NCI-H446 (cell line): ENCODE measurements around the gene SLC41A2.
A peak's percentile ranks its signal among the peaks of the same experiment; 100 is the strongest.
"Not testable (repeated sequence)": the region's sequence is repeated elsewhere in the genome, so short reads cannot be mapped to it uniquely, and the experiment has no call there.

Source experiments
- DNase-seq, 2 experiments: peaks; one replicate each; lab custom pipeline; 2025; lab: John Stamatoyannopoulos, UW

The SLC41A2 gene, protein sequence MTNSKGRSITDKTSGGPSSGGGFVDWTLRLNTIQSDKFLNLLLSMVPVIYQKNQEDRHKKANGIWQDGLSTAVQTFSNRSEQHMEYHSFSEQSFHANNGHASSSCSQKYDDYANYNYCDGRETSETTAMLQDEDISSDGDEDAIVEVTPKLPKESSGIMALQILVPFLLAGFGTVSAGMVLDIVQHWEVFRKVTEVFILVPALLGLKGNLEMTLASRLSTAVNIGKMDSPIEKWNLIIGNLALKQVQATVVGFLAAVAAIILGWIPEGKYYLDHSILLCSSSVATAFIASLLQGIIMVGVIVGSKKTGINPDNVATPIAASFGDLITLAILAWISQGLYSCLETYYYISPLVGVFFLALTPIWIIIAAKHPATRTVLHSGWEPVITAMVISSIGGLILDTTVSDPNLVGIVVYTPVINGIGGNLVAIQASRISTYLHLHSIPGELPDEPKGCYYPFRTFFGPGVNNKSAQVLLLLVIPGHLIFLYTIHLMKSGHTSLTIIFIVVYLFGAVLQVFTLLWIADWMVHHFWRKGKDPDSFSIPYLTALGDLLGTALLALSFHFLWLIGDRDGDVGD

DNA sequence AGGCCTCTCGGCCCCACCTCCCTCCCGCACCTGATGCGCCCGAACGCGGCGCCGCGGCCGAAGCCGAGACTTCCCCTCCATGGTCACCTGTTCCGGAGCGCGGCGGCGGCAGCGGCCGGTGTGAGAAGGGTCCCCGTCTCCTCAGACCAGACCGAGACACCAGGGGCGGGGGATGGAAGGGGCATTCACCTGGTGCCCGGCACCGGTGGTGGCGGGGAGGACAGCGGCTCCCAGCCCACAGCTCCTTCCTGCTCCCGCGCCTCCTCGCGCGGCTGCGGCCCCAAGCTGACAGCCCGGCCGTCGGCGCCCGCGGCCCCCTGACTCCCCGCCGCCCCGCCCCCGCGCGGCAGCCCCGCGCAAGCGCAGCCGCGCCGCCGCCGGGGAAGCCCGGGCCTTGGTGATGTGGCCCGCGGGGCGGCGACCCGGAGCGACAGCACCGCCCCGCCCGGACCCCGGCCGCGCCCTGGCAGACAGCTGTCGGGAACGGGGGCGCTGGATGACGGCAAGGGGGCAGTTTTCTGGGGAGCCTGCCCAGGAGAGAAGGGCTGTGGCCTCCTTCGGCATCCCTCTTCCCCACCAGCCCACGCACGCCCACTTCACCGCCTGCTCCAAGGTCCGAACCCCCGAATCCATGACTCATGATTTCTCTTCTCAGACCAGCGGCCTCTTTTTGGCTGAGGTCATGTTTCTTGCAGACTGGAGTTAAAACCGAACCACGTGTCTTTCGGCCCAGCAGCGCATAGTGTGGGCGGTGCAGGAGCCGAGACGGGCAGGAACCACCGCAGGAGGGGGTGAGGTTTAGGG, at the start of gene SLC41A2:
TSS of gene SLC41A2 (minus strand) at position 290 of the 804 bp plus-strand sequence. CDS start 29,763 bp downstream, outside the sequence.
- DNase-seq: peak; percentile 34 to 77

DNA sequence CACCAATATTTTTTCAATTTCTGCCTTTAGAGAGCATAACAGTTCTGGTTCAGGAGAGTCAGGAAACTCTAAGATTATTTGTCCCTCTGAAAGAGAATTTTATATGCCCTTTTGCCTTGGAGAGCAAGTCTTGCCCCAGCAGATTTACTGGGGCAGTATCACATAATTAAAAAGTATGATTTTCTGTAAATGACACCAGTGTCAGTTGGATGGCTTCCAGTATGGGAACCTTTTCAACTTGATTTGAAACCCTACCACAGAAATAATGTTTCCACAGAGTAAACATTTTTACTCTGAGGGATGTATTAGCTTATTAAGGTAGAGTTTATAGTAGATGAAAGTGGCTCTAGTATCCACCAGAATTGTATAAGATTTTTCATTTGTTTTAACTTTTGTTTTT, 43.4 kb upstream of the SLC41A2 start:
- no peak for DNase-seq

DNA sequence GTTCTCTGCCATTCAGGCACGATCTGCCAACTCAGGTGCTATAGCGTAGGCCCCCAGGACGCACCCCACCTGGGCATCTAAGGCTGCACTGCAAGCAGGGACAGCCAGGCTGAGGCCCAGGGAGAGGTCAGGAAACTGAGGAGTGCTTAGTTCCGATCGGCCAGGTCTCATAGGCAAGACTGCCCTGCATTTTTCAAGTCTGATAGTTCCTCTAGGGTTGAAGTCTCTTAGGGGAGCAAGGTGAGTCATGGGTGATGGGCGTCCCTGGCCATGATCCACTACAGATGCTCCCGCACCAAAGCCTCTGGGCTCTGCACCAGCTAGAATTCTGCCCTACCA, 41.2 kb upstream of the SLC41A2 start:
- DNase-seq: no peak

DNA sequence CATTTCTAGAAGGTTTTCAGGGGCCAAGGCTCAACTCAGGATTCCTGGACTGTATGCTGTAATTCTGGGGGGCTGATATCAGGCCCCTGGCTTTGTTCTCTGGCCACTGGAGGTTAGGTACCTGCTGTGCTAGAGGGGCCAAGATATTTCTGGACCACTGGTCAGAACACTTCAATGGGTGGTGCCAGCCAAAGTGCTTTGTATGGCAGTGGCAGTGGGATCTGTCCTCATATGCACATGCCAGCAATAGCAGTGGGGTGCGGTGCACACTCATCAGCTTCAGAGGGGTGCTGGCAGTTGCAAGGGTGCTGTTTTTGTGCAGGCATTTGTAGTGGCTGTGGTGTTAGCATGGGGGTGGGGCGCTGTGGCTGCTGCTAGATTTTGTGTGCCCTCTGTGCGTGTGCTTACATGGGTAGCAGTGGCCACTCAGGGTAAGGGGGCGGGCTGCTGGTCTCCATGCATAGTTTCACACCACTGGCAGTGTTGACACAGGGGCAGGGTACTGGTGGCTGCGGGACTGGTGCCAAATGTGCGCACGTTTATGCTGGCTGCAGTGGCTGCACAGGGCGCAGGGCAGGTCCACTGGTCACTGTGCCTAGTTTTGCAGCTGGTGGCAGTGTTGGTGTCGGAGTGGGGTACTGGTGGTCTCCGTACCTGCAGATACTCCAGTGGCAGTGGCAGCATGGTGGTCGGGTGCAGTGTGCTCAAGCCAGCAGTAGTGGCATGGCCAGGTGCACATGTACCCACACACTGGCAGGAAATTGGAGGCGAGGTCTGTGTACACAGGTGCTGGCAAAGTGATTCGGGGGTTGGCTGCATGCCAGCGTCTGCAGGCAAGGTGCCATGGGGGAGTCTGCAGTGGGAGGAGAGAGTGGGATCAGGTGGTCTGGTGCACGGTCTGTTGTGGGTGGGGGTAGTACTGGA, 40.6 kb upstream of the SLC41A2 start:
- no peak for DNase-seq

GRCh38 chr12:104997541-104997940, 39.5 kb upstream of the SLC41A2 start:
- DNase-seq: no peak

- DNase-seq: no peak
Observed at GRCh38 chr12:104994336-104994735, 36.2 kb upstream of the SLC41A2 start.

DNA sequence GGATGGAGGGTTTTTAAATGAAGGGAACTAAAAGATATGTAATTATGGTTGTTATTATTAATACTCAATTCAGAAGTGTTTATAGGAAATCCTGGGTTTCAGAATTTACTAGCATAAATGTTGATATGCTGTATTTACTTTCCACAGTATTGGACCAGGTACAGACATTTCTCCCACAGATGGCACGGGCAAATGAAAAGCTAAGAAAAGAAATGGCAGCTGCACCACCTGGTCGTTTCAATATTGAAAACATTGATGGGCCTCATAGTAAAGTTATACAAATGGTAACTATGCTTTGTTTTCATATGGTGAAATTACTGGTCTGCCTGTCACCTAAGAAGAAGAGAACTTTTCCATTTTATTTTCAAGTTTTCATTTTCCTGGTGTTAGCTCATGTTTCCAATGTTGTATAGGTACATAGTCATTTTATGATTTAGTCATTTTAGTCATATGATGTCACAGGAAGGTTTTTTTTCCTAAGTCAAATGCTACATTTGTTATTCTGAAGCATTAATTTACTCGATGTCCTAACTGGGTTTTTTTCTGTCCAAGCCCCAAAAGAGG, 33.6 kb upstream of the SLC41A2 start:
- no peak for DNase-seq

- DNase-seq: no peak
Observed at GRCh38 chr12:104990950-104991349, 32.9 kb upstream of the SLC41A2 start.

DNA sequence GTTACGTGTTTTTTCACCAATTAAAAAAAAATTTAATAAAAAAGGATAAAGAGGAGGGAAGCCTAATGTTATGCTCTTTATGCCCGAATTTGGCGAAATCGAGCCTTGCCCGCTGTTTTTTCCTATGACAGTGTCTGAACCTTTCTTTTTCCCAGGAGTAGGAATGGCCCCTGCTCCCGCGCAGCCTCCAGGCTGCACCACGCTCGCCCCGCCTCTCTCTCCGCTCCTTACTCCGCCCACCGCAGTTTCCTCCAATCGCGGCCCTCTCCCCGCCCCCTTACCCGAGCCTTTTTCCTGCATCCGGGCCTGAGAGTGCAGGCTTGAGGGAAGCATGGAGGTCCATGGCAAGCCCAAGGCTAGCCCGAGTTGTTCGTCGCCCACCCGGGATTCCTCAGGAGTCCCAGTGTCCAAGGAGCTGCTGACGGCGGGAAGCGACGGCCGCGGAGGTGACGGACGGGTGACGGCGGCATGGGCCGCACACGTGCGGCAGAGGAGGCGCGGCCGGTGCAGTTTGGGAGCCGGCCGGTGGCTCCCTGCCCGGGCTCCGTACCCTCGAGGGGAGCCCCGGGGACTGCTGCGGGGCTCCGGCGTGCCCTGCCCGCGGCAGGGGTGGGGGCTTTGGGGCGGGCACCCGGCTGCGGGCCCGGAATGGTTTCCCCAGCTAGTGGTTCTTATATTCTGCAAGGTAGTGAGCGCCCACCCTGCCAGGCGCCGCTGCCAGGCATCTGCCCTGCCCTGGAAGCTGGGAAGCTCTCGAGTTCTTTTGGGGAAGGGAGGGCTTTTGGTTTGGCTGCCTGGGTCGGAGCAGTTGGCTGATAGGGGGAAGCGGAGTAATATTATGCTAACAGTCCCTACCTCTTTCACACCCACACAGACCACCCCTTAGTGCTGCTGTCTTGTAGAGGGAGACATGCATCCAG, 28.2 kb upstream of the SLC41A2 start, which contains the start of gene NOPCHAP1:
TSS of gene NOPCHAP1 (plus strand) at position 295 of the 920 bp plus-strand sequence. CDS start at position 332, 37 bp downstream.
- peak; percentile 86 to 89 for DNase-seq

- no peak for DNase-seq
Observed at GRCh38 chr12:104985206-104985605, 27.1 kb upstream of the SLC41A2 start.

DNA sequence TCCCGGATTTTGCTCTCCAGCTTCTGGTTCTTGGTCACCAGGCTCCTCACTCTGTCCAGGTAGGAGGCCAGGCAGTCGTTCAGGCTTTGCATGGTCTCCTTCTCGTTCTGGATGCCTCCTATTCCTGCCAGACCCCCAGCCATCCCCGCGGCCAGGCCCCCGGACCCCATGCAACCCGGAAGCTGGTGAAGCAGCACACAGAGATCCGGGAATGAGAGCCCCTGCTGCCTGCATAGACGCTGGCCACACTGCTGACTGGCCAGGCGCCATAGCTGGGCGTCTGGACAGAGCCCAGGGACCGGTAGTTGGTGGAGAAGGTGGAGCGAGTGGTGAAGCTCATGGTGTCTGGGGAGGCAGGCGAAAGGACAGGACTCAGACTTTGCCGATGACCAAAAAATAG, 19.6 kb upstream of the SLC41A2 start:
- not testable (repeated sequence) for DNase-seq

DNA sequence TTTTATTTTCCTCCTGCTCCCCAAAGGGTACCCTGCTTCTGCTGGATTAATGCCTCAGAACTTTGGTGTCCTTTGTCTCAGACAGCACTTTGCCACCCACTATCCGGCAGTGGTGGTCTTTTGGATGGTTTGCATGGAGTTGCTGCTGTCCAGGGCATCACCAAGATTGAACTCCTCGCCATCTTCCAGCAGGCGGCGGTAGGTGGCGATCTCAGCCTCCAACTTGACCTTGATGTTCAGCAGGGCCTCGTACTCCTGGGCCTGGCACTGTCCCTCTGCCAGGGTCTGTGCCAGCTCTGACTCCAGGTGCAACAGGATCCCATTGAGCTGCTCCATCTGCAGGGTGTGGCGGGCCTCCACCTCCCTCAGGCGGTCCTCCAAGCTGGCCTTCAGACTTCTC, 18.6 kb upstream of the SLC41A2 start:
- no peak for DNase-seq

- no peak for DNase-seq
Observed at GRCh38 chr12:104975587-104976343, 17.7 kb upstream of the SLC41A2 start.

DNA sequence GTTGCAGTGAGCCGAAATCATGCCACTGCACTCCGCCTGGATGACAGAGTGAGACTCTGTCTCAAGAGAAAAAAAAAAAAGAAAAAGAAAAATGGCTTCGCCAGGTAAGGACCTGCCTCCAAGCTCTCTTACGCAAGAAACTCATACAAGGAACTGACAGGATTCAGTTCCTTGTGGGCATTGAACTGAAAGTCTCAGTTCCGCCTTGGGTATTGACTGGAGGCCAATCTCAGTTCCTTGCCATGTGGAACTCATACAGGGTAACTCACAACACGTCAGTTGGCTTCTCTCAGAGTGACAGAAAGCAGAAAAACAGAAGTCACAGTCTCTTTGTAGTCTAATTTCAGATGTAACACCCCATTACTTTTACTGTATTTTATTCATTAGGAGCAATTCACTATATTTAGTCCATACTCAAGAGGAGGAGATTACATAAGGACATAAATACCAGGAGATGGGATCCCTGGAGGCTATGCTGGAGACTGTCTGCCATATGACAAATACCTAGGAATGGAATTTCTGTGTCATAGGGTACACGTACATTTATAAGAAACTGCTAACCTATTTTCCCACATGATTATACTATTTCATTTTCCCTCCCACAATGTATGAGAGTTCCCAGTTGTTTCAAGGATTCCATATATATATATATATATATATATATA, 16.7 kb upstream of the SLC41A2 start:
- no peak for DNase-seq

- DNase-seq: no peak
Observed at GRCh38 chr12:104973250-104973649, 15.2 kb upstream of the SLC41A2 start.

DNA sequence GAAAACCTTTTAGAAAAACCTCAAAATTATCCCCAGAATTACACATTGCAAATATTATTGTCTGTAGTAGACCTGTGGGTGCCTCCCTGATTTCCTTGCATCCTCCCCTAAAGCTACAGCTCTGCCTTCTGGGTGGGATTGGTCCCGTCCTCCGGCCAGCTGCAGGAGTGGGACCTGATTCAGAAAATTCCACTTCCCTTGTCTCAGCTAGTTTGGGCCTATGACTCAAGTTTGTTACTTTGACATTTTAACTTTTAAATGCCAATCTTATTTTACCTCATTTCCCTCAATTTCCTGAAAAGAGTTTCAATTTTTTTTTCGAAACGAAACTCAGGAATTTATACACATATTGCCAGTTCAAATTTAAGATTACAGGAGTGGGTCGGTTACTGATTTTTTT, 13.2 kb upstream of the SLC41A2 start:
- no peak for DNase-seq

- no peak for DNase-seq
Observed at GRCh38 chr12:104969343-104969742, 11.3 kb upstream of the SLC41A2 start.

DNA sequence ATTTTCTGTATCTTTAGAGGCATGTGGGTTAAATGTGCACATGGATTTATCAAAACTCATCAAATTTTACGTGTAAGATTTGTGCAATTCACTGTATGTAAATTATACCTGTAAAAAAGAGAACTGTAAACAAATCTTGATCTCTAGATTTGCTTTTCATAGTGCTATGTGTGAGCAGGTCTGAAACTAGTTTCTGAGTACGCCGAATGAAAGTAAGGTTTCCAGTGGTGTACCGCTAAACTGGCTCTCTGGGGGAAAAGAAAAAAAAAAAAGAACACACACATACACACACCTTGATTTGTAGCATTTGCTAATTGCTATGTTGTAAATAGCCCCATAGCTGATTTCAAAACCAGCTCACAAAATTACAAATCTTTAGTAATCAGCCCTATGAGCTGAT, 8.6 kb upstream of the SLC41A2 start:
- no peak for DNase-seq

DNA sequence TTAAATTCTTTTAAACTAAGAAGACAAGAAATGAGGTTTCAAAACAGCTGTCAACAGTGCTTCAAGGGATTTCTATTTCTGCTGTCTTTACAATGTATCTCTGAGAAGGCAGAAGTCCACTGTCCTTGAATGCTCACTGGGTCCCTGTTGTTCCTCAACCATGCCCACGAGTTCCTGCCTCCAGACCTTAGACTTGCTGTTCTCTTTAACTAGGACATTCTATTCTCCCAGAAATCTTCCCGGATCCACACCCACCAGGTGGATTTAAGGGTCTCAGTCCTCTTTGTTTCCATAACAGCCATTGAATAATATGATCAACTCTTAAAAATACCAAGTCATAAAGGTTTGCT, 6.7 kb upstream of the SLC41A2 start:
- no peak for DNase-seq
